Endothelial cell of umbilical vein (primary cell): ENCODE results near the gene POLN. TPM values are rescaled to one million over a fixed set of nuclear protein-coding genes. Genes with fewer than 3 reads are reported as not detected.

Source experiments
- BruUV-seq: library from RNA; stranded (reverse); fragments of 400-500 nt; replicated peaks from 2 replicates; lab custom pipeline; 2021; lab: Mats Ljungman, UMichigan
- CTCF ChIA-PET: fragments of 300-600, 350-600 bp; sonication (Branson Sonifier 250); formaldehyde crosslinking; loops from one replicate; lab custom pipeline; 2021; ENCODE audit warnings: antibody characterized with exemption, inconsistent platforms; lab: Charles Lee
- POLR2A ChIA-PET: fragments of 300-600, 350-600 bp; sonication (Branson Sonifier 250); formaldehyde crosslinking; loops from one replicate; lab custom pipeline; 2021; ENCODE audit warnings: antibody characterized with exemption, inconsistent platforms; lab: Charles Lee
- DNase-seq: peaks from one replicate; pipeline ENCODE4 v3.0.0-alpha.2; 2011; ENCODE audit warnings: low read depth, low spot score
- FAIRE-seq: peaks from 2 replicates; lab custom pipeline; 2011; peaks lifted over from hg19 to GRCh38; lab: Jason Lieb, UNC
- H2AFZ ChIP-seq: 2 replicates; pipeline ENCODE4 v1.6.0; 2012; ENCODE audit warnings: low read depth, low read length, control low read depth, inconsistent platforms
- H3K27ac ChIP-seq: 2 replicates; pipeline ENCODE4 v1.5.1; 2011; ENCODE audit warnings: low read depth, mild to moderate bottlenecking, control low read depth, low read length, moderate library complexity; ENCODE audit not compliant: insufficient read depth
- H3K27me3 ChIP-seq, 2 experiments: 2 replicates each; pipeline versions ENCODE4 v1.6.0 to v1.6.1; 2011; ENCODE audit warnings: low read length in 2 of 2, mixed read lengths in 1 of 2; ENCODE audit not compliant: control insufficient read depth in 2 of 2, insufficient read depth in 2 of 2
- H3K36me3 ChIP-seq, 2 experiments: 2 replicates in 1 of 2; 3 replicates in 1 of 2; pipeline ENCODE4 v1.5.1; 2011; ENCODE audit warnings: low read length in 2 of 2, mild to moderate bottlenecking in 1 of 2, moderate library complexity in 1 of 2; ENCODE audit not compliant: control insufficient read depth in 2 of 2, insufficient read depth in 2 of 2; ENCODE audit errors: extremely low read depth in 1 of 2
- H3K4me1 ChIP-seq: 3 replicates; pipeline ENCODE4 v1.5.1; 2011; ENCODE audit warnings: mild to moderate bottlenecking, low read length; ENCODE audit not compliant: control insufficient read depth, insufficient read depth; ENCODE audit errors: extremely low read depth
- H3K4me2 ChIP-seq: 2 replicates; pipeline ENCODE4 v1.6.1; 2011; ENCODE audit warnings: low read length, control low read depth, mixed read lengths; ENCODE audit not compliant: insufficient read depth
- H3K4me3 ChIP-seq, 3 experiments: fragments of 200-600 bp in 1 of 3; sonication (generic), shearing (Covaris generic) in 1 of 3; replicated peaks in 1 of 3; 2 replicates each; pipeline ENCODE4 v1.5.1; 2011 to 2016; ENCODE audit warnings: control low read depth in 3 of 3, low read length in 3 of 3, mild to moderate bottlenecking in 2 of 3, inconsistent platforms in 1 of 3, low read depth in 1 of 3, moderate library complexity in 1 of 3; ENCODE audit not compliant: insufficient read depth in 1 of 3
- H3K79me2 ChIP-seq: 2 replicates; pipeline ENCODE4 v1.6.0; 2012; ENCODE audit warnings: low read length, inconsistent platforms; ENCODE audit not compliant: control insufficient read depth, insufficient read depth
- H3K9ac ChIP-seq: replicated peaks from 2 replicates; pipeline ENCODE3; 2011; ENCODE audit warnings: low read length, control low read depth; ENCODE audit not compliant: insufficient read depth; ENCODE audit errors: extremely low read depth
- H3K9me1 ChIP-seq: replicated peaks from 3 replicates; pipeline ENCODE4 v1.6.0; 2011; ENCODE audit warnings: mild to moderate bottlenecking, low read length; ENCODE audit not compliant: control insufficient read depth, insufficient read depth; ENCODE audit errors: extremely low read depth
- H3K9me3 ChIP-seq: replicated peaks from 2 replicates; pipeline ENCODE4 v1.5.1; 2012; ENCODE audit warnings: low read length, inconsistent platforms; ENCODE audit not compliant: control insufficient read depth, insufficient read depth
- H4K20me1 ChIP-seq: replicated peaks from 2 replicates; pipeline ENCODE3; 2011; ENCODE audit warnings: mild to moderate bottlenecking, low read length; ENCODE audit not compliant: control insufficient read depth, insufficient read depth; ENCODE audit errors: extremely low read depth
- CTCF ChIP-seq, 2 donors: IDR thresholded peaks; 1 replicate in 1 of 2; 2 replicates in 1 of 2; pipeline ENCODE4 v1.5.1; 2011; ENCODE audit warnings: low read length in 2 of 2, mild to moderate bottlenecking in 2 of 2, moderate library complexity in 2 of 2, control low read depth in 1 of 2, inconsistent platforms in 1 of 2, low read depth in 1 of 2; ENCODE audit not compliant: insufficient read depth in 1 of 2; ENCODE audit errors: extremely low read depth in 1 of 2
- EZH2 ChIP-seq: IDR thresholded peaks from 2 replicates; pipeline ENCODE4 v1.6.1; 2012; ENCODE audit warnings: borderline replicate concordance, low read depth, mild to moderate bottlenecking, moderate library complexity, low read length, inconsistent platforms; ENCODE audit not compliant: severe bottlenecking
- FOS ChIP-seq: IDR thresholded peaks from 2 replicates; pipeline ENCODE4 v1.6.1; 2011; ENCODE audit warnings: mild to moderate bottlenecking, low read length, moderate library complexity, borderline replicate concordance; ENCODE audit not compliant: insufficient read depth
- GATA2 ChIP-seq: IDR thresholded peaks from 2 replicates; pipeline ENCODE4 v1.7.0; 2011; ENCODE audit warnings: low read depth, mild to moderate bottlenecking, moderate library complexity, mixed read lengths, low read length; ENCODE audit not compliant: insufficient read length, insufficient read depth
- JUN ChIP-seq: IDR thresholded peaks from 2 replicates; pipeline ENCODE4 v1.6.1; 2011; ENCODE audit warnings: borderline replicate concordance, low read depth; ENCODE audit not compliant: insufficient read length, insufficient read depth
- MAX ChIP-seq: IDR thresholded peaks from 2 replicates; pipeline ENCODE4 v1.6.1; 2011; ENCODE audit not compliant: insufficient read depth, insufficient read length
- MYC ChIP-seq: IDR thresholded peaks from one replicate; pipeline ENCODE4 v1.6.1; 2011; ENCODE audit warnings: mild to moderate bottlenecking, low read depth, low read length
- POLR2A ChIP-seq: IDR thresholded peaks from 2 replicates; pipeline ENCODE4 v1.6.1; 2012; ENCODE audit warnings: low read depth, mild to moderate bottlenecking, control low read depth, low read length
- POLR2AphosphoS5 ChIP-seq: IDR thresholded peaks from 2 replicates; pipeline ENCODE4 v1.6.1; 2012; ENCODE audit warnings: low read depth, mild to moderate bottlenecking, control low read depth, low read length, moderate library complexity; ENCODE audit not compliant: insufficient read depth
- dilution Hi-C: fragments of 300-500 bp; cut with MboI; formaldehyde crosslinking; loops from one replicate; pipeline ENCODE4 v1.15.0; 2019; ENCODE audit warnings: low sequenced_read_pairs; ENCODE audit not compliant: extremely low pct_ligation_motif_present
- intact Hi-C: fragments of 100-400 bp; cut with micrococcal nuclease; formaldehyde crosslinking; loops from one replicate; pipeline ENCODE4 v1.10.0; 2022
- polyA plus RNA-seq, 4 experiments: library from polyadenylated mRNA; depleted of rRNA in 3 of 4; stranded (reverse) in 3 of 4; unstranded in 1 of 4; fragments of >200 nt; gene quantifications; 2 replicates each; pipeline versions ENCODE4 v1.2.1 to v1.2.3, GENCODE V29; 2011 to 2012; ENCODE audit warnings: missing spikeins in 1 of 4
- total RNA-seq: library from RNA; stranded (reverse); gene quantifications from 2 replicates; pipeline ENCODE4 v1.2.3, GENCODE V29; 2021

POLN gene
- total and polyA plus RNA-seq, 2 donors (not counting 3 experiments of a cell fraction or from before 2014, with no cell fraction given), result 1.3 to 4.2 TPM

DNA sequence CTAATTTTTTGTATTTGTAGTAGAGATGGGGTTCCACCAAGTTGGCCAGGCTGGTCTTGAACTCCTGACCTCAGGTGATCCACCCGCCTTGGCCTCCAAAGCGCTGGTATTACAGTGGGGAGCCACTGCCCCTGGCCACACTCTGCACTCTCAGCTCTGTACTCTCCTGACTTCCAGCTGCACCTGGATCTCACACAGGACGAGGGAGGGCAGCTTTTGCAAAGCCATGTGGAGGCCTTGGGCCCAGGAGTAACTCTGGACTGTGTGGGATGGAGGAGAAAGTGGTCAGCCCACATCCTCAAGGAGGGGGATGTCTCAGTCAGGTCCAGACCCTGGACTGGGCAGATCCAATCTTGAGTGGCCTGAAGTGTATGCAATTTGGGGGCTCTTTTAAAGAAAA lies 159.8 kb downstream of the POLN start:
- Histone ChIP-seq H3K4me3 (no peak overlapping the region), H3K9me1 (no peaks in the 10 kb centered on the region), H3K4me1 (no peaks in the 10 kb centered on the region), H3K27me3 (no peaks in the 10 kb centered on the region), H3K9ac (no peak overlapping the region), H3K36me3 (no peaks in the 10 kb centered on the region), H4K20me1 (no peaks in the 10 kb centered on the region), H2AFZ (no peak overlapping the region), H3K4me2 (no peak overlapping the region), H3K9me3 (no peaks in the 10 kb centered on the region), H3K27ac (no peak overlapping the region), H3K79me2 (no peaks in the 10 kb centered on the region)
- DNase-seq (no peak), FAIRE-seq (no peak)
- BruUV-seq, result no TSS peak
- TF ChIP-seq GATA2, result no peak
- no peak for TF ChIP-seq POLR2A
- no peak for TF ChIP-seq MAX
- no peak for TF ChIP-seq FOS
- no peak for TF ChIP-seq JUN
- TF ChIP-seq EZH2, result no peak
- no peak for TF ChIP-seq MYC
- no peak for TF ChIP-seq CTCF (IDR thresholded peaks at IDR 0.05; ENCODE audit: extremely low read depth in 1 of 2, insufficient read depth in 1 of 2, low read depth in 1 of 2, low read length in 2 of 2)
- no peak for TF ChIP-seq POLR2AphosphoS5
- CTCF ChIA-PET, result no interaction called here
- POLR2A ChIA-PET, result no interaction called here
- dilution Hi-C loops (no loop called here), intact Hi-C loops (no loop called here)
